GM21390 (cell line): Measurements from ENCODE around the gene RANBP3L.
"Not testable (repeated sequence)": the region's sequence is repeated elsewhere in the genome, so short reads cannot be mapped to it uniquely, and the experiment has no call there.

ENCODE experiments used
- ATAC-seq: cut with Tn5 transposase; IDR thresholded peaks from one replicate; pipeline ENCODE4 v1.9.1; 2021; ENCODE audit not compliant: unreplicated experiment

The RANBP3L gene

DNA sequence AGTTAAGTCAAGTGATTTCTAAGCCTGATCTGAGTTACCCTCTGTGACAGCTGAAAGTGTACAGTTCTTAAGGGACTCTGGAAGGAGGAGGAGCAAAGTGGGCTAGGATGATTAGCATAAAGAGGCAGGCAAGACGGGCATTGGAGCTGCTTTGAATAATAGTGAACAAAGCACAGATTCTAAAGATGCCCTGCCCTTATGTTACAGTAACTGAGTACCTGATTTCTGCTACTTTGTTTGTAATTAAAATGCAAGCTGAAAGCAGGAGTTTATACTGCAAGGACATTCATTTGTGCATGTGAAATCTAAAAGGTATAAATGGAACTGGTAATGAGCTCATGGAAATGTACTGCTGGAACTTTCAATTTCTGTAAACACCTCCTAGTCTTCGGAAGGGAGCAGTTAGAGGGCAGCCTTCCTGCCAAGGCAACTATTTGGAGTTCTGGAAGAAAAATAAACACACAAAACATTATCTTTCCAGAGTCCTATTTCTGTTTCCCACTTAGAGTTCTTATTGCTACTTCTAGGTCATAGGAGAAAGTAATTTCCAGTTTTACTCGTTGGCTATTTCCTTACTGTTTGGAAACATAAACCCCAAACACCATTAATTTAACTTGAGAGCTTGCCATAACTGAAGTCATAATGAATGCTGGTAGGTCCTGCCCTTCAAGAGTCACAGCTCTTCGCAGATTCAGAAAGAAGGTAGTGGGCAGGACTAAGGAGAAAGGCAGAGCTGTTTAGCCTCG is at the start of gene RANBP3L:
TSS of gene RANBP3L (minus strand) at position 45 of the 746 bp plus-strand sequence. CDS start 486 bp downstream, outside the sequence.
- no peak for ATAC-seq

GRCh38 chr5:36346896-36347690 is 45.4 kb upstream of the RANBP3L start:
- no peak for ATAC-seq

DNA sequence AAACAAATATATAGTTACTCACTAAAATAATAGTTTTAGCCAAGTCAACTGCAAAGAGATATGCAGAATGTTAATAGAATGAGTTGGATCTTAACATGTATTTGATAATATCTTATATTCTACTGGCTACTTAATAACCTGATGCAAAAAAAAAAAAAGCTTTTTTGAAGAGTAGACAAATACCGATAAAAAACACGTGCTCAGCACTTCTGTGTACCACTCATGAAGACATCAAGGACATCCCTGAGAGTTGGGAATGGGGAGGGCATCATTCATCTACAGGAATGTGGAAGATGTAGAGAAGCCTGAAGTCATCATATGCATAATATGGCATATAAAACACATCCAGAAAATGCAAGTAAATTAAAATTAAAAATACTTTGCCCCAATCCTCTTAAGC is 43.2 kb upstream of the RANBP3L start:
- no peak for ATAC-seq

GRCh38 chr5:36341720-36342119 is 40.0 kb upstream of the RANBP3L start:
- ATAC-seq = not testable (repeated sequence)

DNA sequence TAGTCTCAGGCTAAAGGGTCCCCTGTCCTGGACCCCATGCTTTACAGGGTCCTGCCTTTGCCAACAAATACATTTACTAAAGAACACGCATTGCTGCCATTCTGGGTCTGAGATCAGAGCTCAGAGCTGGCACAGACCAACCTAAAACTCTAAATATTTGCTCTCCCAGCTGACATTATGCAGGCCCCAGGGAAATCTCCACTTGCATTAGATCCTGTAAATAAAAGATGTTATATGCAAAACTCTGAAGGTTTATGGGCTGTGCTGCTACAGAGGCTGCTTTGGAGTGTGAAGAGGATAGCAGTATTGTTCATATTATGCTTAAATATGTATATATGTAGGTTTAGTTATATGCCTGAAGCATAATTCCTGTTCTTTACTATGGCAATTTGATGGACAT is 35.9 kb upstream of the RANBP3L start:
- ATAC-seq = no peak

GRCh38 chr5:36334315-36334714 is 32.6 kb upstream of the RANBP3L start:
- ATAC-seq = no peak

DNA sequence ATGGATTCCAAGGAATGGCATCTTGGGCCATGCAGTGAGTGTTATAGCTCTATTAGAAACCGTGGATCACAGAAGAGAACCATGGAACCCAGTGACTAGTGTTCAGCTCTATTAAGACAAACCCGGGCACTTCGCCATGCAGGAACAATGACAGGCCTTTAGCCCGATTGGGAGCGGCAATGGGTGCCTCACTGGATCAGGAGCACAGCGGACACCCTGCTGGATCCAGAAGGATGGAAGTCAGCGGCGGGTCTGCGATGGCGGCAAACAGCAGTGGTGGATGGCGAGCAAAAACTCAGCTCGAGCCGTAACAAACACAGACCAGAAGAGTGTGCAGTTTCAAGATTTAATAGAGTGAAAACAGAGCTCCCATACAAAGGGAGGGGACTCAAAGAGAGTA is 31.0 kb upstream of the RANBP3L start:
- ATAC-seq = not testable (repeated sequence)

DNA sequence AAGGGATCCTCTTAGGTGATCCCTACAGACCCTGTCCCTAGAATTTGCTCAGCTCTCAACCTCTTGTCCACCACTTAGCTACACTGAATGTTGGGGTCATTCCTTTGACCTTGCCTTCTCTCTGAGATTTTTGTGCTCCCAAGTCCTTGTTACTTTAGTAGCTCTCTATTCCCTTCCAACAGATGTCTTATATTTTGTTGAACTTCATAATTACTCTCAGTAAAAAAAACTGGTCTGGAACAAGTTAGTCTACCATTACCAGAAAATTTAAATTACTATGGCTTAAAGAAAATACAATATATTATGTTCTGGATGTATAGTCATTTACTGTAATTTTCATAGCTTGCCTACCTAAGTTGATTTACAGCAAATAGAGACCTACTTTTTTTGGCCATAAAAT is 23.5 kb upstream of the RANBP3L start:
- no peak for ATAC-seq

- no peak for ATAC-seq
Measured at GRCh38 chr5:36323926-36324781, 22.5 kb upstream of the RANBP3L start.

GRCh38 chr5:36312953-36313672 is 11.4 kb upstream of the RANBP3L start:
- ATAC-seq = no peak

DNA sequence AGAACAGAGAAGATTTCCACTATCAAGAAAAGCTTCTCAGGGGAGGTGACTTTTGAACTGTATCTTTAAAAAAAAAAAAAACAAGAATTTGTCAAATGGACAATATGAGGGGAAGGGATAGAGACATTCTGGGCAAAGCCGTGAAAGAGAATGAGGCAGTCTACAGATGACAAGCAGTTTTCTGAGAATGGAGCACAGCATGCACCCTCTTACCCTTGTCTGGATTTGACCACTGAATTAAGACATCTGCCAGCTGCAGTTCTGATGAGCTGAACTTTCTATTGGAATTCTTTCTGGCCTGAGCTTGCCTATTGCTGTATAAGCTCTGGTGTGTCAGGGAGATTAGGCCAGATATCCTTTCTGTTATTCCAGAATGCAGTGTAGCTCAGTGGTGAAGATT is 10.3 kb upstream of the RANBP3L start:
- ATAC-seq = no peak

DNA sequence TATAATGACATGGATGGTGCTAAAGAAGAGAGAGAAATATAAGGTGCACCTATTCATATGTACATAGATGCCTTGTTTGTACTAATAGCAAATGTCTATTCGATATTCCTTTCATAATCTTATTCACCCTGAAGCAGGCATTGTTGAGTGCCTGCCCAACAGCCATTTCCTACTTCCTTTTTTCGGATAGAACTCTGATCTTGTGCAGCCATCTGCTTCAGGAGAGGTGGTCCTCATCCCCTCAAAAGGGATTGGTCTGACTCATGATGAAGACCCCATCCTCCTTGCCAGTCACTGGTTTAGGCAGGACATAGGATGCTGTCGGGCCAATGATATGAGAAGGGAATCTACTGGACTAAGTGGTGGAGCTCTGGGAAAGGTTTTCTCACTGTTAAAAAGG is 8.4 kb upstream of the RANBP3L start:
- no peak for ATAC-seq

GRCh38 chr5:36305571-36306326 is 4.0 kb upstream of the RANBP3L start:
- ATAC-seq = peak; percentile 73

DNA sequence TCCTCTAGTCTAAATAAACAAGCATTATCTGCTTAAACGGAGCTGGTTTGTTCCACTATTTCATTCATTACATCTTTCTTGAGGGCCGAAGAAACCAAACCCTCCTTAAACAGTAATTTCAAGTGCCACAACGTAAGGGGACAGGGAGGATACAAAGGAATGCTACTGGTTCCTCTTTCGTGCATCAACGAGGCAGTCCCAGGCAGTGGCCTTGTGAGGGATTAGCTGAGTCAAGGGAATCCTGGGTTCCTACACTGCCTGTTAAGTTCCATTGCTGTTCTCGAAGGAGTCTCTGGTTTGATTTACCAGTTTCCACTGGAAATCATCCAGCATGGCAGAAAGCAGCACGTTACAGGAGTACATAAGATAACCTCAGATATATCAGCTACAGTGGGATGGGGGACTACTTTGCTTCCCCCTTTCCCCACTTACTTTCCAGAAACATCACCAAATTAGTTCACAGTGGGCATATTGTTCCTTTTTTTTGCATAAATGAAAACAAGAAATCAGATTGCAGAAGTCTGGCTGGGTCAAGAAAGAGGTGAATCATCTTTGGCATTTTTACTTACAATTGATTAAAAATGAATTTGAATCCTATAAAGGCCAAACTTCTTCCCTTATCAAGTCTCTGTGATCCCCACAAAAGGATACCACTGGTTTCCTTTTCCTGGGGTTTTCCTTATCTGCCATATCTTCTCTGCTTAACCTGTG is 2.5 kb upstream of the RANBP3L start:
- no peak for ATAC-seq

- ATAC-seq = no peak
Measured at GRCh38 chr5:36300927-36301540, 668 bp downstream of the RANBP3L start.

DNA sequence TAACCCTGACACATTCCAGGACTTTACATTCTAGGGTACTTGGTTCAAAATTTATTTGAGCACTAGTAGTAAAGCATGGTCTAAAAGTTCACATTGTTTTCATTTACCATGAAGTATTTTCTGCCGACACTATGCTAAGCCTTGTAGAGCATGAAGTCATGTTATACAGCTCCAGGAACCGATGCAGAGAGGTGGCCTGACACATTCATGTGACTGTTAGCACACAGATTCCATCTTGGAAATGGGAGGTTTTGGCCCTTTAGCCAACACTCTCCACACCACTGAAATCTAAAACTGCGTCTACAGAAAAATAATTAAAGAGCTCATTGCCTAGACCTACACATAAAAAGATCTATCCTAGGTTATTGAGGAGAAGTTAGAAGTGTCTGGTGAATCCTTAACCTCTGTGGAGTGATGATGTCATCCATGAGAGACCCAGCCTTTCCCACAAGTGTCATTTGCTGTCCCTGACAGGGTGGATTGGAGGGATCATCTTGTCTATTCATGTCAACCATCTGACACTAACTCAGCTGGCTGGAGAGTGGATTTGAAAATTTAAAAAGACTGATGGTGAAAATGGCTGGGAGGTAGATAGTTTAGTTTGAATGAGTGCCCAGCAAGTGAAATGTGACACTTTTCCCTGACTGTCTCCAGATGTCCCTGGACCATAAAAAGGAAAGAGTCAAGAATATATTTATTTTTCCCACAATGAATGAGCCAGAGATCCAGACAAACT is 1.3 kb downstream of the RANBP3L start:
- no peak for ATAC-seq

- no peak for ATAC-seq
Measured at GRCh38 chr5:36298552-36298951, 3.1 kb downstream of the RANBP3L start.

- no peak for ATAC-seq
Measured at GRCh38 chr5:36297653-36298052, 4.0 kb downstream of the RANBP3L start.
